IMR-90 (cell line): ENCODE data around the gene SH3GL2.

ENCODE experiments used
- CEBPB ChIP-seq: IDR thresholded peaks from 2 replicates; pipeline ENCODE4 v1.6.1; 2012; ENCODE audit warnings: low read depth, low read length, improper control_type of control experiment
- CTCF ChIP-seq: conservative IDR thresholded peaks from 2 replicates; pipeline ENCODE4 v1.5.1; 2012; ENCODE audit warnings: mild to moderate bottlenecking, low read depth, low read length, improper control_type of control experiment
- MAZ ChIP-seq: IDR thresholded peaks from 2 replicates; pipeline ENCODE4 v1.6.1; 2012; ENCODE audit warnings: low read depth, mild to moderate bottlenecking, low read length, improper control_type of control experiment, moderate library complexity, borderline replicate concordance
- MXI1 ChIP-seq: IDR thresholded peaks from 2 replicates; pipeline ENCODE4 v1.6.1; 2012; ENCODE audit warnings: low read depth, mild to moderate bottlenecking, low read length, moderate library complexity, borderline replicate concordance
- NFE2L2 ChIP-seq: fragments of 150-350 bp; IDR thresholded peaks from 2 replicates; pipeline ENCODE4 v1.6.1; 2016; ENCODE audit warnings: low read depth, mild to moderate bottlenecking, low read length
- POLR2A ChIP-seq: IDR thresholded peaks from 2 replicates; pipeline ENCODE4 v1.6.1; 2012; ENCODE audit warnings: mild to moderate bottlenecking, low read depth, low read length
- RAD21 ChIP-seq: IDR thresholded peaks from 2 replicates; pipeline ENCODE4 v1.6.1; 2012; ENCODE audit warnings: low read length, improper control_type of control experiment
- RFX5 ChIP-seq: IDR thresholded peaks from 2 replicates; pipeline ENCODE4 v1.8.0; 2012; ENCODE audit warnings: low read depth, mild to moderate bottlenecking, low read length, moderate library complexity
- SMC3 ChIP-seq: fragments of 150-350 bp; IDR thresholded peaks from 2 replicates; pipeline ENCODE4 v1.6.1; 2016; ENCODE audit warnings: low read depth, mild to moderate bottlenecking, antibody characterized with exemption, low read length, moderate library complexity
- TF ChIP-seq, protein P1 (sequence below): fragments of 150-350 bp; IDR thresholded peaks from 2 replicates; pipeline ENCODE4 v1.6.1; 2017; ENCODE audit warnings: mild to moderate bottlenecking, antibody characterized with exemption, low read length, low read depth
- TF ChIP-seq, protein P2 (sequence below): fragments of 150-350 bp; IDR thresholded peaks from 2 replicates; pipeline ENCODE4 v1.6.1; 2016; ENCODE audit warnings: low read depth, mild to moderate bottlenecking, low read length, moderate library complexity, borderline replicate concordance

DNA sequence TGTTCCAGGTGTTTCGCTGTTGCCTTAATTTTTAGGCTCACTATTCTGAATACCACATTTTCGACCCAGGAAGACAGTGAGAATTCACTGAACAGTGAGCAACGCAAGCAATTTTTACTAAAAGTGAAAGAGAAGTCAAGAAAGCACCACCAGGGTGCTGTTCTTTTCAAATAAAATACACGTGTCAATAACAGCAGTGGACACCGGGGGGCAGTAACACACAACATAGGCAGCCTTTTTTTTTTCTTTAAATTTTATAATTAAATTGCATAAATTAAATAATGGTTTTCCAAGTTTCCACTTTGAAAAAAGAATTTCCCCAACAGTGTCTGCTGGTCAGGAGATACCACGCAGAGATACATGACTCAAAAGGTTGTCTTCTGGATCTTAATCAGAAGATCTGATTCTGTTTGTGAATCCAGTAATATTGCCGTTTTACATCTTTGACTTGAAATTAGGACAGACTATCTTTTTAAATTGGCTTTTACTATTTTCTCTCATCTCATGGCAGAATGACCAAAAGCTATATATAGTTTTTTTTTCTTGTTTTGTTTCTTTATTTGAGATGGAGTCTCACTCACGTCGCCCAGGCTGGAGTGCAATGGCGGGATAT lies 47.1 kb upstream of the SH3GL2 start:
- TF ChIP-seq SMC3 = peak; percentile 68
- TF ChIP-seq POLR2A = no peak
- TF ChIP-seq NFE2L2 = no peak
- peak; percentile 91 for TF ChIP-seq CTCF
- TF ChIP-seq MXI1 = no peak
- no peak for TF ChIP-seq CEBPB
- TF ChIP-seq, protein P1, sequence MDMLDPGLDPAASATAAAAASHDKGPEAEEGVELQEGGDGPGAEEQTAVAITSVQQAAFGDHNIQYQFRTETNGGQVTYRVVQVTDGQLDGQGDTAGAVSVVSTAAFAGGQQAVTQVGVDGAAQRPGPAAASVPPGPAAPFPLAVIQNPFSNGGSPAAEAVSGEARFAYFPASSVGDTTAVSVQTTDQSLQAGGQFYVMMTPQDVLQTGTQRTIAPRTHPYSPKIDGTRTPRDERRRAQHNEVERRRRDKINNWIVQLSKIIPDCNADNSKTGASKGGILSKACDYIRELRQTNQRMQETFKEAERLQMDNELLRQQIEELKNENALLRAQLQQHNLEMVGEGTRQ = no peak
- TF ChIP-seq RAD21 = peak; percentile 70
- no peak for TF ChIP-seq RFX5
- TF ChIP-seq, protein P2, sequence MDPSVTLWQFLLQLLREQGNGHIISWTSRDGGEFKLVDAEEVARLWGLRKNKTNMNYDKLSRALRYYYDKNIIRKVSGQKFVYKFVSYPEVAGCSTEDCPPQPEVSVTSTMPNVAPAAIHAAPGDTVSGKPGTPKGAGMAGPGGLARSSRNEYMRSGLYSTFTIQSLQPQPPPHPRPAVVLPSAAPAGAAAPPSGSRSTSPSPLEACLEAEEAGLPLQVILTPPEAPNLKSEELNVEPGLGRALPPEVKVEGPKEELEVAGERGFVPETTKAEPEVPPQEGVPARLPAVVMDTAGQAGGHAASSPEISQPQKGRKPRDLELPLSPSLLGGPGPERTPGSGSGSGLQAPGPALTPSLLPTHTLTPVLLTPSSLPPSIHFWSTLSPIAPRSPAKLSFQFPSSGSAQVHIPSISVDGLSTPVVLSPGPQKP = no peak
- TF ChIP-seq MAZ = no peak
